ENCODE data around the gene ACSS3. TPM values are rescaled to one million over a fixed set of nuclear protein-coding genes. Genes with fewer than 3 reads are reported as not detected.

ACSS3 gene
- total and polyA plus RNA-seq, 2 donors (not counting 1 experiment from before 2014, with no cell fraction given): not detected

DNA sequence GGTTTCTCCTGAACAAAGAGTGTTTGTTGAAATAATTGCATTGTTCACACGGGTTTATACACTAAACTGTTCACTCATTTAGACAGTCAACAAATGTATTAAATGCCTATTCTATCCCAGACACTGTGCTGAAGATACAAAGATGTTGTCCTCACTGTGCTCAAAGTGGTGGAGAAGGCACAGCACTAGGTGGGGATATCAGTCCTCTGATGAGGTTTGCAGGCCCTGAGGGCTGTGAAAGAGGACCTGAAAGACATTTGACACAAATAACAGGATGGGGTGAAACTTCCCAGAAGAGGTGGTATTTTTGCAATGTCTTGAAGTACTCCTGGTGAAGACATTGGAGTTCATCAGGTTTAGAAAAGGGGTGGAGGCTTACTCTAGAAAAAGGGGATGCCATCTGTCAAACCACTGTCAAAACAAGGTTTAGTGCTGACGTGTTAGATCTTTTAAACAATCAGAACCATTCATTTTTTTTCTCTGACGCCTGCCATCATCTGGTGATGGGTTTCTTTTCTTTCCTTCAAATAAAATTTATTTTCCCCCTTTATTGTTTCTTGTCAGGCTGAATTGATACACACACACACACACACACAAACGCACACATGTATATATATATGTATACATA lies 69.5 kb downstream of the ACSS3 start:
- no peak overlapping the region for H3K4me3 Mint-ChIP-seq
- intact Hi-C loops (cut with micrococcal nuclease): no loop called here
- Histone ChIP-seq H3K9me3 (ENCODE audit: control extremely low read depth in 1 of 3, control insufficient read depth in 2 of 3, insufficient read depth in 1 of 3, low read length in 2 of 3) (no peaks in the 10 kb centered on the region), H3K4me2 (replicated peaks; ENCODE audit: low read depth, low read length, poor library complexity, severe bottlenecking) (no peak overlapping the region), H2AFZ (ENCODE audit: insufficient read depth, low read depth, low read length, poor library complexity, severe bottlenecking) (no peak overlapping the region), H3K36me3 (replicated peaks in 1 of 2; ENCODE audit: control extremely low read depth in 1 of 2, control insufficient read depth in 1 of 2, extremely low read depth in 1 of 2, insufficient read depth in 2 of 2, low read length in 1 of 2) (no peaks in the 10 kb centered on the region), H3K9ac (ENCODE audit: low read length) (no peak overlapping the region), H3K27ac (ENCODE audit: low read length in 2 of 2) (no peak overlapping the region), H3K4me3 (ENCODE audit: control extremely low read depth in 1 of 5, extremely low read depth in 1 of 5, insufficient read depth in 1 of 5, low read depth in 2 of 5, low read length in 4 of 5) (no peak overlapping the region), H4K20me1 (ENCODE audit: control insufficient read depth, insufficient read depth, low read length, poor library complexity, severe bottlenecking) (no peaks in the 10 kb centered on the region), H3K4me1 (ENCODE audit: control insufficient read depth in 2 of 2, insufficient read depth in 2 of 2, low read length in 2 of 2) (no peaks in the 10 kb centered on the region), H3K79me2 (ENCODE audit: control insufficient read depth, insufficient read depth, low read length) (no peaks in the 10 kb centered on the region), H3K27me3 (replicated peaks in 1 of 4; ENCODE audit: control extremely low read depth in 1 of 4, control insufficient read depth in 3 of 4, insufficient read depth in 4 of 4, low read length in 3 of 4) (no peaks in the 10 kb centered on the region)
- H3K4me1 Mint-ChIP-seq: no peaks in the 10 kb centered on the region
- no CpG with 5 or more reads among the region's 4 CpGs for WGBS (ENCODE audit: insufficient coverage)
- DNase-seq (no peak), ATAC-seq (ENCODE audit: low read depth) (no peak)
- TF ChIP-seq, protein P1, sequence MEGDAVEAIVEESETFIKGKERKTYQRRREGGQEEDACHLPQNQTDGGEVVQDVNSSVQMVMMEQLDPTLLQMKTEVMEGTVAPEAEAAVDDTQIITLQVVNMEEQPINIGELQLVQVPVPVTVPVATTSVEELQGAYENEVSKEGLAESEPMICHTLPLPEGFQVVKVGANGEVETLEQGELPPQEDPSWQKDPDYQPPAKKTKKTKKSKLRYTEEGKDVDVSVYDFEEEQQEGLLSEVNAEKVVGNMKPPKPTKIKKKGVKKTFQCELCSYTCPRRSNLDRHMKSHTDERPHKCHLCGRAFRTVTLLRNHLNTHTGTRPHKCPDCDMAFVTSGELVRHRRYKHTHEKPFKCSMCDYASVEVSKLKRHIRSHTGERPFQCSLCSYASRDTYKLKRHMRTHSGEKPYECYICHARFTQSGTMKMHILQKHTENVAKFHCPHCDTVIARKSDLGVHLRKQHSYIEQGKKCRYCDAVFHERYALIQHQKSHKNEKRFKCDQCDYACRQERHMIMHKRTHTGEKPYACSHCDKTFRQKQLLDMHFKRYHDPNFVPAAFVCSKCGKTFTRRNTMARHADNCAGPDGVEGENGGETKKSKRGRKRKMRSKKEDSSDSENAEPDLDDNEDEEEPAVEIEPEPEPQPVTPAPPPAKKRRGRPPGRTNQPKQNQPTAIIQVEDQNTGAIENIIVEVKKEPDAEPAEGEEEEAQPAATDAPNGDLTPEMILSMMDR (IDR thresholded peaks at IDR 0.05): no peak
- TF ChIP-seq EZH2 (IDR thresholded peaks at IDR 0.05; ENCODE audit: borderline replicate concordance, insufficient read depth, low read depth, low read length, poor library complexity, severe bottlenecking): no peak
- no peak overlapping the region for H3K27ac Mint-ChIP-seq
- POLR2A ChIA-PET: no interaction called here
- no peaks in the 10 kb centered on the region for H3K9me3 Mint-ChIP-seq (ENCODE audit: insufficient read depth)
- H3K27me3 Mint-ChIP-seq: no peaks in the 10 kb centered on the region
- CTCF ChIA-PET: interaction anchor here (0.7 kb wide), 1 partner anchor 97 kb away, joined by 3 read pairs; no protein-coding TSS in a partner anchor

DNA sequence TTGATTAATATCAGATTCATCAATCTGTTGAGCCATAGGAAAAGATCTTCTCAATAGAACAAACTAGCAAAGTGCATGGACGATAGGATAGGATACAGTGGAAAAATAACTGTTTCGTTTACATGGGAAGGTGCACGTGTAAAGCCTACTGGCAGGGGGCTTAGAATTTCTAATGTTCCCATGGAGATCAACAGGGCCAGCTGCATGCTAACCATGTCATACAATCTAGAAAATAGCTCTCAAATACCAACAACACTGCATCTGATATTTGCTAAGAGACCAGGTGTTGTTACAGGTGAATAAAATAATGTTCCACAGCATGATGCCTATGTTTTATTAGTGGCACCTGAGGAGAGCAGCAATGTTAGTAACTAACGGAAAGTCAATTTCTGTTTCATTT lies 72.5 kb downstream of the ACSS3 start:
- 90% methylated on average over 2 of the region's 4 CpGs for WGBS (ENCODE audit: insufficient coverage)
- DNase-seq (no peak), ATAC-seq (ENCODE audit: low read depth) (no peak)
- ChIA-PET POLR2A (no interaction called here), CTCF (no interaction called here)
- H3K9me3 ChIP-seq (ENCODE audit: control extremely low read depth in 1 of 3, control insufficient read depth in 2 of 3, insufficient read depth in 1 of 3, low read length in 2 of 3): no peaks in the 10 kb centered on the region
- Mint-ChIP-seq H3K27me3 (no peaks in the 10 kb centered on the region), H3K4me1 (no peaks in the 10 kb centered on the region), H3K9me3 (ENCODE audit: insufficient read depth) (no peaks in the 10 kb centered on the region), H3K27ac (no peak overlapping the region), H3K4me3 (no peak overlapping the region)
- no peak overlapping the region for H3K27ac ChIP-seq (ENCODE audit: low read length in 2 of 2)
- H3K9ac ChIP-seq (ENCODE audit: low read length): no peak overlapping the region
- no peaks in the 10 kb centered on the region for H3K36me3 ChIP-seq (replicated peaks in 1 of 2; ENCODE audit: control extremely low read depth in 1 of 2, control insufficient read depth in 1 of 2, extremely low read depth in 1 of 2, insufficient read depth in 2 of 2, low read length in 1 of 2)
- H3K4me2 ChIP-seq (replicated peaks; ENCODE audit: low read depth, low read length, poor library complexity, severe bottlenecking): no peak overlapping the region
- H2AFZ ChIP-seq (ENCODE audit: insufficient read depth, low read depth, low read length, poor library complexity, severe bottlenecking): no peak overlapping the region
- intact Hi-C loops (cut with micrococcal nuclease): no loop called here
- no peak overlapping the region for H3K4me3 ChIP-seq (ENCODE audit: control extremely low read depth in 1 of 5, extremely low read depth in 1 of 5, insufficient read depth in 1 of 5, low read depth in 2 of 5, low read length in 4 of 5)
- H3K79me2 ChIP-seq (ENCODE audit: control insufficient read depth, insufficient read depth, low read length): no peaks in the 10 kb centered on the region
- TF ChIP-seq EZH2 (IDR thresholded peaks at IDR 0.05; ENCODE audit: borderline replicate concordance, insufficient read depth, low read depth, low read length, poor library complexity, severe bottlenecking): no peak
- TF ChIP-seq, protein P1 (IDR thresholded peaks at IDR 0.05): no peak
- no peaks in the 10 kb centered on the region for H3K4me1 ChIP-seq (ENCODE audit: control insufficient read depth in 2 of 2, insufficient read depth in 2 of 2, low read length in 2 of 2)
- no peaks in the 10 kb centered on the region for H3K27me3 ChIP-seq (replicated peaks in 1 of 4; ENCODE audit: control extremely low read depth in 1 of 4, control insufficient read depth in 3 of 4, insufficient read depth in 4 of 4, low read length in 3 of 4)
- no peaks in the 10 kb centered on the region for H4K20me1 ChIP-seq (ENCODE audit: control insufficient read depth, insufficient read depth, low read length, poor library complexity, severe bottlenecking)
